HCT116 (cell line): ENCODE data around the gene ERI2. TPM values are rescaled to one million over a fixed set of nuclear protein-coding genes. Genes with fewer than 3 reads are reported as not detected.
"Not testable (repeated sequence)": the region's sequence is repeated elsewhere in the genome, so short reads cannot be mapped to it uniquely, and the experiment has no call there.

Source experiments
- ATAC-seq: fragments of 200-7000 bp; cut with Tn5 transposase; 2 replicates; pipeline ENCODE4 v1.9.1; 2020; ENCODE audit warnings: mild to moderate bottlenecking, moderate library complexity
- BruUV-seq: library from RNA; stranded (reverse); fragments of 400-500 nt; replicated peaks from 2 replicates; lab custom pipeline; 2021; lab: Mats Ljungman, UMichigan
- CTCF ChIA-PET: fragments of 300-600 bp; sonication (Branson Sonifier 250); formaldehyde crosslinking; loops from one replicate; lab custom pipeline; 2021; ENCODE audit warnings: antibody characterized with exemption; lab: Charles Lee
- POLR2A ChIA-PET: fragments of 300-600, 350-600 bp; sonication (Branson Sonifier 250); formaldehyde crosslinking; loops from one replicate; lab custom pipeline; 2021; ENCODE audit warnings: antibody characterized with exemption; lab: Charles Lee
- RAD21 ChIA-PET, 2 experiments: fragments of 300-600 bp; sonication (Branson Sonifier 250); formaldehyde crosslinking; loops; one replicate each; lab custom pipeline; 2023; ENCODE audit warnings: low total read pairs in 2 of 2; ENCODE audit not compliant: uncharacterized antibody in 2 of 2, unreplicated experiment in 2 of 2, low non-redundant PET in 1 of 2; lab: Charles Lee
- DNase-seq: peaks from one replicate; pipeline ENCODE4 v3.0.0-alpha.2; 2010; ENCODE audit warnings: low read depth, low spot score
- H2AFZ ChIP-seq: fragments of 200-600 bp; shearing (Covaris generic), sonication (generic); 2 replicates; pipeline ENCODE4 v1.6.1; 2017; ENCODE audit warnings: low read depth, mixed run types, mixed read lengths, antibody characterized with exemption, low read length; ENCODE audit not compliant: poor library complexity, severe bottlenecking
- H3K27ac ChIP-seq: 2 replicates; pipeline ENCODE4 v1.5.1; 2012; ENCODE audit warnings: low read depth, low read length
- H3K27me3 ChIP-seq: fragments of 200-600 bp; sonication (generic); 2 replicates; pipeline ENCODE4 v1.6.1; 2016; ENCODE audit warnings: mixed run types, low read length, mixed read lengths; ENCODE audit not compliant: insufficient read depth
- H3K36me3 ChIP-seq, 2 experiments: fragments of 200-500 bp in 1 of 2; fragments of 200-600 bp in 1 of 2; sonication (Bioruptor generic) in 1 of 2; sonication (generic) in 1 of 2; 2 replicates each; pipeline versions ENCODE4 v1.5.1 to v1.6.1; 2014 to 2016; ENCODE audit warnings: low read length in 2 of 2, inconsistent platforms in 1 of 2, mixed read lengths in 1 of 2, mixed run types in 1 of 2; ENCODE audit not compliant: insufficient read depth in 2 of 2, control insufficient read depth in 1 of 2
- H3K4me1 ChIP-seq, 2 experiments: fragments of 200-600 bp in 1 of 2; sonication (generic) in 1 of 2; 2 replicates each; pipeline versions ENCODE4 v1.5.1 to v1.6.1; 2012 to 2017; ENCODE audit warnings: low read length in 2 of 2, inconsistent platforms in 1 of 2, mild to moderate bottlenecking in 1 of 2, mixed read lengths in 1 of 2, mixed run types in 1 of 2, moderate library complexity in 1 of 2; ENCODE audit not compliant: insufficient read depth in 2 of 2, control insufficient read depth in 1 of 2
- H3K4me2 ChIP-seq: fragments of 200-600 bp; sonication (generic); 2 replicates; pipeline ENCODE4 v1.6.1; 2017; ENCODE audit warnings: mixed run types, low read length, mixed read lengths
- H3K4me3 ChIP-seq, 2 experiments: fragments of 200-600 bp in 1 of 2; sonication (generic) in 1 of 2; replicated peaks in 1 of 2; 2 replicates each; pipeline ENCODE4 v1.5.1; 2011 to 2016; ENCODE audit warnings: low read length in 2 of 2, control low read depth in 1 of 2, low read depth in 1 of 2, mild to moderate bottlenecking in 1 of 2, mixed read lengths in 1 of 2, mixed run types in 1 of 2
- H3K79me2 ChIP-seq: fragments of 200-600 bp; sonication (generic); 2 replicates; pipeline ENCODE4 v1.6.1; 2017; ENCODE audit warnings: mild to moderate bottlenecking, mixed run types, low read length, moderate library complexity, mixed read lengths; ENCODE audit not compliant: insufficient read depth
- H3K9ac ChIP-seq: fragments of 200-600 bp; sonication (generic); 2 replicates; pipeline ENCODE4 v1.6.1; 2016; ENCODE audit warnings: low read length, mixed read lengths
- H3K9me2 ChIP-seq: fragments of 200-600 bp; sonication (generic), shearing (Covaris generic); 2 replicates; pipeline ENCODE4 v1.6.1; 2017; ENCODE audit warnings: mixed run types, mild to moderate bottlenecking, moderate library complexity; ENCODE audit not compliant: insufficient read depth
- H3K9me3 ChIP-seq, 2 experiments: fragments of 200-500 bp in 1 of 2; fragments of 200-600 bp in 1 of 2; sonication (Bioruptor generic) in 1 of 2; sonication (generic) in 1 of 2; 2 replicates each; pipeline ENCODE4 v1.6.1; 2014 to 2017; ENCODE audit warnings: low read length in 2 of 2, mixed read lengths in 2 of 2, inconsistent platforms in 1 of 2, low read depth in 1 of 2, mild to moderate bottlenecking in 1 of 2, mixed run types in 1 of 2, moderate library complexity in 1 of 2; ENCODE audit not compliant: control insufficient read depth in 1 of 2, insufficient read depth in 1 of 2
- H4K20me1 ChIP-seq: fragments of 200-600 bp; sonication (generic), shearing (Covaris generic); 2 replicates; pipeline ENCODE4 v1.6.1; 2017; ENCODE audit warnings: mixed run types, mild to moderate bottlenecking, moderate library complexity; ENCODE audit not compliant: insufficient read depth
- CBX3 ChIP-seq: IDR thresholded peaks from 2 replicates; pipeline ENCODE4 v1.6.1; 2012; ENCODE audit warnings: low read depth
- CEBPB ChIP-seq: IDR thresholded peaks from 2 replicates; pipeline ENCODE4 v1.6.1; 2012; ENCODE audit warnings: low read depth
- EZH2phosphoT487 ChIP-seq: fragments of 200-600 bp; IDR thresholded peaks from 2 replicates; pipeline ENCODE4 v1.6.1; 2018; ENCODE audit warnings: antibody characterized with exemption, borderline replicate concordance
- JUND ChIP-seq: IDR thresholded peaks from 2 replicates; pipeline ENCODE4 v1.6.1; 2012
- POLR2AphosphoS5 ChIP-seq: IDR thresholded peaks from 2 replicates; pipeline ENCODE4 v1.6.1; 2011; ENCODE audit warnings: mild to moderate bottlenecking, low read depth, low read length, moderate library complexity
- REST ChIP-seq: IDR thresholded peaks from 2 replicates; pipeline ENCODE4 v1.6.1; 2012; ENCODE audit warnings: low read depth
- TCF7L2 ChIP-seq: IDR thresholded peaks from 2 replicates; pipeline ENCODE4 v1.7.0; 2011; ENCODE audit warnings: borderline replicate concordance, inconsistent platforms; ENCODE audit not compliant: insufficient read depth, insufficient read length; ENCODE audit errors: extremely low read depth
- YY1 ChIP-seq: IDR thresholded peaks from 2 replicates; pipeline ENCODE4 v1.6.1; 2011; ENCODE audit warnings: low read length, low read depth, moderate library complexity, mild to moderate bottlenecking; ENCODE audit not compliant: insufficient replicate concordance; ENCODE audit errors: extremely low read depth
- intact Hi-C: fragments of 100-400 bp; cut with micrococcal nuclease; formaldehyde crosslinking; loops from 2 replicates; pipeline ENCODE4 v1.10.0; 2022
- total RNA-seq: library from RNA; stranded (reverse); gene quantifications from one replicate; pipeline ENCODE4 v1.2.1, GENCODE V29; 2021; ENCODE audit not compliant: unreplicated experiment

Gene ERI2
- total RNA-seq, 1 experiment from 2014 or later, result 42.1 TPM

DNA sequence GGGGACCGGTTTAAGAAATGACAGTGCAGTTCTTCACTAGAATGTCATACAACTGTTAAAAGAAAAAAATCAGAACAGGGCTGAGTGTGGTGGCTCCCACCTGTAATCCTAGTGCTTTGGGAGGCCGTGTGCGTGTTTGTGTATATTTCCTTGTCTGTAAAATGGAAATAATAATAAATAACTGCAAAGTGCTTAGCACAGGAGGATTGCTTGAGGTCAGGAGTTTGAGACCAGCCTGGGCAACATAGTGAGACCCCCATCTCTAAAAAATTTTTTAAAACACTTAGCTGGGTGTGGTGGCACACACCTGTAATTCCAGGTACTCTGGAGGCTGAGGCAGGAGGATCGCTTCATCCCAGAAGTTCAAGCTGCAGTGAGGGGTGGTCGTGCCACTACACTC lies 40.0 kb downstream of the ERI2 start:
- RAD21 ChIA-PET, result no interaction called here
- BruUV-seq, result no TSS peak

GRCh38 chr16:20765732-20766131 lies 40.5 kb downstream of the ERI2 start:
- DNase-seq, result no peak
- Histone ChIP-seq H3K9ac (no peak overlapping the region), H3K4me2 (no peak overlapping the region), H3K27ac (no peak overlapping the region), H3K79me2 (no peaks in the 10 kb centered on the region), H3K9me3 (no peaks in the 10 kb centered on the region), H2AFZ (no peak overlapping the region), H3K36me3 (no peaks in the 10 kb centered on the region), H3K4me1 (peaks cover 10 to 12% of the 10 kb centered on the region in 2 experiments), H4K20me1 (no peaks in the 10 kb centered on the region), H3K27me3 (no peaks in the 10 kb centered on the region), H3K4me3 (no peak overlapping the region), H3K9me2 (no peaks in the 10 kb centered on the region)
- CTCF ChIA-PET, result interaction anchor here (3.7 kb wide), 1 partner anchor 9 kb away, joined by 14 read pairs; no protein-coding TSS in a partner anchor
- intact Hi-C loops, result no loop called here
- TF ChIP-seq YY1, result no peak
- TF ChIP-seq CBX3, result no peak
- no peak for TF ChIP-seq REST
- no peak for TF ChIP-seq JUND
- TF ChIP-seq TCF7L2, result no peak
- POLR2A ChIA-PET, result interaction anchor here (1.5 kb wide), 1 partner anchor 25 kb away, joined by 3 read pairs; no protein-coding TSS in a partner anchor
- RAD21 ChIA-PET, result no interaction called here
- BruUV-seq, result no TSS peak
- no peak for ATAC-seq

More for the DNA sequence above, 40.0 kb downstream of the ERI2 start:
- POLR2A ChIA-PET, result no interaction called here
- H2AFZ ChIP-seq, result no peak overlapping the region
- ATAC-seq, result no peak
- H3K4me3 ChIP-seq, result no peak overlapping the region
- no peak overlapping the region for H3K4me2 ChIP-seq
- intact Hi-C loops, result no loop called here
- DNase-seq, result no peak
- no peak overlapping the region for H3K27ac ChIP-seq
- TF ChIP-seq CEBPB (no peak), POLR2AphosphoS5 (no peak), EZH2phosphoT487 (no peak)
- TF ChIP-seq, all 23 proteins: peak for 0
- CTCF ChIA-PET, result interaction anchor here (3.7 kb wide), 1 partner anchor 9 kb away, joined by 14 read pairs; no protein-coding TSS in a partner anchor
- no peaks in the 10 kb centered on the region for H4K20me1 ChIP-seq
- no peaks in the 10 kb centered on the region for H3K27me3 ChIP-seq
- H3K36me3 ChIP-seq, result no peaks in the 10 kb centered on the region
- H3K9me3 ChIP-seq, result no peaks in the 10 kb centered on the region
- H3K9me2 ChIP-seq, result no peaks in the 10 kb centered on the region
- no peak overlapping the region for H3K9ac ChIP-seq
- H3K79me2 ChIP-seq, result no peaks in the 10 kb centered on the region
- H3K4me1 ChIP-seq, result peaks cover 10 to 12% of the 10 kb centered on the region in 2 experiments

DNA sequence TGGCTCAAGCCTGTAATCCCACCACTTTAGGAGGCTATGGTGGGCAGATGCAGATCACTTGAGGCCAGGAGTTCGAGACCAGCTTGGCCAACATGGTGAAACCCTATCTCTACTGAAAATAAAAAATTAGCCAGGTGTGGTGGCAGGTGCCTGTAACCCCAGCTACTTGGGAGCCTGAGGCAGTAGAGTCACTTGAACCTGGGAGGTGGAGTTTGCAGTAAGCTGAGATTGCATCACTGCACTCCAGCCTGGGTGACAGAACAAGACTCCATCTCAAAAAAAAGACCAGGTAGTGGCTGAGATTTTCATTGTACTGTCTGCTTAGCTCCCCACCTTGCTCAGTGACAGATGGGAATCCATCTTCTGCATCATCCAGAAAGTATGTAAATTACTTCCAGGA lies 41.8 kb downstream of the ERI2 start:
- intact Hi-C loops, H4K20me1 ChIP-seq, H3K9me2 ChIP-seq, H3K36me3 ChIP-seq, H3K27me3 ChIP-seq, ATAC-seq, BruUV-seq, H3K27ac ChIP-seq, H3K4me3 ChIP-seq, H3K9ac ChIP-seq, H3K79me2 ChIP-seq, DNase-seq, H2AFZ ChIP-seq, RAD21 ChIA-PET, H3K9me3 ChIP-seq: not testable (repeated sequence)
- peak overlapping the region; percentile 69; the same call in 1 of the 2 replicates for H3K4me2 ChIP-seq
- CTCF ChIA-PET, result interaction anchor here (1.2 to 3.7 kb wide), 2 partner anchors 11 to 537 kb away, joined by 3 to 14 read pairs; no protein-coding TSS in a partner anchor
- POLR2A ChIA-PET, result interaction anchor here (1.5 kb wide), 1 partner anchor 23 kb away, joined by 3 read pairs; no protein-coding TSS in a partner anchor
- peaks cover 10 to 12% of the 10 kb centered on the region in 2 experiments for H3K4me1 ChIP-seq
